ENCODE data around the gene SMOC2. TPM values are rescaled to one million over a fixed set of nuclear protein-coding genes. Genes with fewer than 3 reads are reported as not detected.

The SMOC2 gene
- total RNA-seq, 1 donor from 2014 or later: 0.53 TPM

DNA sequence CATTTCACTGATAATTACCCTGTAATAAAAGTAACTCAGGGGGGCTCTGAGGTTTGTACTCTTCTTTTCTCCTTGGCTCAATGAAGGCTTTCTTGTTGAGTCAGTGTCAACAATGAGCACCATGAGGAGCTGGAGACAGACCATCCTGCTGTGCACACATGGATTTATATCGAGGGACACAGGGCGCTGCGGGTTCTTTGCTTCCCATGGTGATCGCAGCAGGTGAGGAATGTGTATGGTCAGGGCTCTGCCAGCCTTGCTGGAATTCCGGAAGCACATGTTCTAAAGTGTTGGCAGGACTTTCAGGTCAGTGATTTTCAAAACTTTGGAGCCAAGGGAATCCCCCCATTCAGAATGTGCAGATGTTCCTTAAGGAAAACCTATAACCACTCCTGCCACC lies 27.1 kb downstream of the SMOC2 start:
- TF ChIP-seq, protein P1, sequence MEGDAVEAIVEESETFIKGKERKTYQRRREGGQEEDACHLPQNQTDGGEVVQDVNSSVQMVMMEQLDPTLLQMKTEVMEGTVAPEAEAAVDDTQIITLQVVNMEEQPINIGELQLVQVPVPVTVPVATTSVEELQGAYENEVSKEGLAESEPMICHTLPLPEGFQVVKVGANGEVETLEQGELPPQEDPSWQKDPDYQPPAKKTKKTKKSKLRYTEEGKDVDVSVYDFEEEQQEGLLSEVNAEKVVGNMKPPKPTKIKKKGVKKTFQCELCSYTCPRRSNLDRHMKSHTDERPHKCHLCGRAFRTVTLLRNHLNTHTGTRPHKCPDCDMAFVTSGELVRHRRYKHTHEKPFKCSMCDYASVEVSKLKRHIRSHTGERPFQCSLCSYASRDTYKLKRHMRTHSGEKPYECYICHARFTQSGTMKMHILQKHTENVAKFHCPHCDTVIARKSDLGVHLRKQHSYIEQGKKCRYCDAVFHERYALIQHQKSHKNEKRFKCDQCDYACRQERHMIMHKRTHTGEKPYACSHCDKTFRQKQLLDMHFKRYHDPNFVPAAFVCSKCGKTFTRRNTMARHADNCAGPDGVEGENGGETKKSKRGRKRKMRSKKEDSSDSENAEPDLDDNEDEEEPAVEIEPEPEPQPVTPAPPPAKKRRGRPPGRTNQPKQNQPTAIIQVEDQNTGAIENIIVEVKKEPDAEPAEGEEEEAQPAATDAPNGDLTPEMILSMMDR (IDR thresholded peaks at IDR 0.05; ENCODE audit: insufficient read depth, low read length, severe bottlenecking): no peak
- no peaks in the 10 kb centered on the region for H3K36me3 ChIP-seq (ENCODE audit: control insufficient read depth, insufficient read depth, low read length)
- no peaks in the 10 kb centered on the region for H3K27me3 ChIP-seq (ENCODE audit: control insufficient read depth, insufficient read depth, low read length)
- FAIRE-seq (no peak), DNase-seq (ENCODE audit: low read depth) (no peak)
- no peak overlapping the region for H3K4me3 ChIP-seq (ENCODE audit: low read depth, low read length)

DNA sequence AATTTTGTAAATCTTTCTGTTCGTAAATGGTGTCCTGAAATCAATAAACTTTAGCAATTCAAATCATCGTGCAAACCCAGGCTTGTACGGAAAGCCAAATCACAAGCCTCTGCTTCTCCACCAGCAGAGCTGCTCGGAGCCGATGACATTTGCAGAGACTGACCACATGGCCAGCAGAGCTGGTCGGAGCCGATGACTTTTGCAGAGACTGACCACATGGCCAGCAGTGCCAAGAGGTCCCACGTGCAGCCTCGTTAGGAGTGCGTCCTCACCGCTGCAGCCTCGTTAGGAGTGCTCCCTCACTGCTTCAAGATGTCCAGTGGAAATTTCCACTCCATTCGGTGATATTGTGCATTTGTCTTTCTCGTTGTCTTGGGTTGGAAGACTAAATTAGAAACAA lies 28.5 kb downstream of the SMOC2 start:
- Histone ChIP-seq H3K27me3 (ENCODE audit: control insufficient read depth, insufficient read depth, low read length) (no peaks in the 10 kb centered on the region), H3K4me3 (ENCODE audit: low read depth, low read length) (no peak overlapping the region), H3K36me3 (ENCODE audit: control insufficient read depth, insufficient read depth, low read length) (no peaks in the 10 kb centered on the region)
- DNase-seq (ENCODE audit: low read depth): no peak
- no peak for FAIRE-seq
- TF ChIP-seq, protein P1 (IDR thresholded peaks at IDR 0.05; ENCODE audit: insufficient read depth, low read length, severe bottlenecking): no peak

DNA sequence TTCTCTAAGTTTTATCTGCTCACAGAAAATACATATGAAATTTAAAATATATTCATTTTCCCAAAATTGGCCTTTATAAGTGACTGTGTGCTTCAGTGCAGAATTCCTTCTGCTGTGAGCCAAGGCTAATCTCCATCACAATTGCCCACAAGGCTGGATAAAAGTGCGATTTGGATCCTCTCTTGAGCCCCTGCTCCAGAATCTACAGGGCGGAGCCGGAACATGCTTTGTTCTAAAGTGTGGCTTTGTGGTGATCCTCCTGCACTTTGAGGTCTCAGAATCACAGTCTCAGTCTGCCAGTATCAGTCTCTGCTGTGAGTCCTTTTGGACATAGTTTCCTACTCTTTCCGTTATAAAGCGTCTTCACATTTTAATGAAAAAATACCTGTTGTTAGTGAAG lies 28.9 kb downstream of the SMOC2 start:
- TF ChIP-seq, protein P1 (IDR thresholded peaks at IDR 0.05; ENCODE audit: insufficient read depth, low read length, severe bottlenecking): no peak
- FAIRE-seq (no peak), DNase-seq (ENCODE audit: low read depth) (no peak)
- Histone ChIP-seq H3K4me3 (ENCODE audit: low read depth, low read length) (no peak overlapping the region), H3K36me3 (ENCODE audit: control insufficient read depth, insufficient read depth, low read length) (no peaks in the 10 kb centered on the region), H3K27me3 (ENCODE audit: control insufficient read depth, insufficient read depth, low read length) (no peaks in the 10 kb centered on the region)

DNA sequence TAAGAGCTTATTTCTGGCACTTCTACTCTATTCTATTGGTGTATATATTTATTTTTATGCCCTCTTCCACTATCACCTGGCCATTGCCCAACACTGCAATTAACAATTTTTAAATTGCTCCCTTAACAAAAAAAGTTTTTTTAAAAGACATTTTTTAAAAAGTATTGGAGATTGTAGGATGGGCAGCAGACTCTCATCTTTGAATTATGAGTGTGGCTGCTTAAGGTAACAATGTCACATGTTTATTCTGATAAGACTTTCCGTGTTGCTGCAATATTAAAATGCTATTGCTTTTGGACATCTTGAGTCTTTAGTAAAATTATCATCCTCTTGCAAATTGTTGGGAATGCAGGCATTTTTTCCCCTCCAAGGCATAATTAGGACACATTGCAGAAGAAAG lies 31.4 kb downstream of the SMOC2 start:
- Histone ChIP-seq H3K27me3 (ENCODE audit: control insufficient read depth, insufficient read depth, low read length) (no peaks in the 10 kb centered on the region), H3K4me3 (ENCODE audit: low read depth, low read length) (no peak overlapping the region), H3K36me3 (ENCODE audit: control insufficient read depth, insufficient read depth, low read length) (no peaks in the 10 kb centered on the region)
- DNase-seq (ENCODE audit: low read depth) (no peak), FAIRE-seq (no peak)
- TF ChIP-seq, protein P1 (IDR thresholded peaks at IDR 0.05; ENCODE audit: insufficient read depth, low read length, severe bottlenecking): no peak

DNA sequence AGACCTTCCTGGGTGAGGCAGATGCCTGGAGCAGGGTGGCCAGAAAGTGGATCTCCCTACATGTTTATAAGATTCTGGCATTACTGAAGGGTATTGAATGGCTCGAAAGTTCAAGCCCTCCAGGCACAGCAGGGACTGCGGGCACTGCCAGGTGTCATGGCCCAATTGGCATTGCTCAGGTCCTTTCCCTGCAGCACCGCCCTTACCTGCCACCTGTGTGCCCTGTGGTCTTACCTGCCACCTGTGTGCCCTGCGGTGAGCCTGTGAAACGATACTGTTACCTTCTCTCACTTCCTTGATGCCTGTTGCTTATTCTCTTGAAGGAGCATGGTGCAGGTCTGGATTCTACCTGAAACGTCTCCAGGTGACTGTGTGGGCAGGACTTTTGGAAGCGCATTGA lies 32.2 kb downstream of the SMOC2 start:
- Histone ChIP-seq H3K36me3 (ENCODE audit: control insufficient read depth, insufficient read depth, low read length) (no peaks in the 10 kb centered on the region), H3K4me3 (ENCODE audit: low read depth, low read length) (no peak overlapping the region), H3K27me3 (ENCODE audit: control insufficient read depth, insufficient read depth, low read length) (no peaks in the 10 kb centered on the region)
- no peak for FAIRE-seq
- DNase-seq (ENCODE audit: low read depth): no peak
- TF ChIP-seq, protein P1 (IDR thresholded peaks at IDR 0.05; ENCODE audit: insufficient read depth, low read length, severe bottlenecking): no peak

DNA sequence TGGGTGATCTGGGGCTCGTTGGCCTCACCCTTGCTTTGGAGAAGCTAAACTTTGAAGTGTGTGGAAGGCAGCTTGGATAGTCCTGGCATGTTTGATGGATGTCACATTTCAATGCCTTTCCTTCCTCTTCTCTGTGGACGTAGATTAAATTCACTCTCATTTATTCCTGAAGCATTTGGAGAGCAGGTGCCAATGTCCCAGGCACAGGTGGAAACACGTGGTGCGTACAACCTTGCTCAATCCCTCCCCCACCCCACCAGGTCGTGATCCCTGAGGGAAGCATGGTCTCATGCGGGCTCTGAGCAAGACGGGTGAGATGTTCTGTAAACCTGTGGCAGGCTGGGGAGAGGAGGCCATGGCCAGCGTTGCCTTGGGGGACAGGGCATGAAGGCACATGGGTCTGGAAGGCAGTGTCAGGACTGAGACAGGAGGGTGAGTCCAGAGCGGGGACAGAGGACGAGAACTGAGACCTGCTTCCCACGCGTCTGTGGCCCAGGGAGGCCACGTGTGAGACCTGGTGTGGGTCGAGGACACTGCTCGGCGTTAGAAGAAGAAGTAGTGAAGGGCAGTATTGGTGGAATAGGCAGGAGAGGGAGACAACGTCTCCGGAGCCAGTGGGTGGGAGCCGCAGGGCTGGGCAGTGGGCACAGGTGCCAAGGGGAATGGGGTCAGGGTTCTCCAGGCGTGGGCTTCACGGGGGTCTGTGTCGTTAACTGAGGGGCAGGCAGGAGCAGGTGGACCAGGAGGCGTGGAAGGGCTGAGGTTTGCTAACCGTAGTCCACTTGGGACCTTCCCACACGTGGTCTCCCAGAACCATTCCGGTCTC lies 34.4 kb downstream of the SMOC2 start:
- Histone ChIP-seq H3K36me3 (ENCODE audit: control insufficient read depth, insufficient read depth, low read length) (no peaks in the 10 kb centered on the region), H3K27me3 (ENCODE audit: control insufficient read depth, insufficient read depth, low read length) (no peaks in the 10 kb centered on the region), H3K4me3 (ENCODE audit: low read depth, low read length) (no peak overlapping the region)
- TF ChIP-seq, protein P1 (IDR thresholded peaks at IDR 0.05; ENCODE audit: insufficient read depth, low read length, severe bottlenecking): no peak
- DNase-seq (ENCODE audit: low read depth) (no peak), FAIRE-seq (no peak)
